ENCODE results near the gene COX6B2.

The COX6B2 gene

GRCh38 chr19:55369653-55370304 lies 15.3 kb upstream of the COX6B2 start:
- peak; percentile 90 for ATAC-seq
- TF ChIP-seq, protein P1, sequence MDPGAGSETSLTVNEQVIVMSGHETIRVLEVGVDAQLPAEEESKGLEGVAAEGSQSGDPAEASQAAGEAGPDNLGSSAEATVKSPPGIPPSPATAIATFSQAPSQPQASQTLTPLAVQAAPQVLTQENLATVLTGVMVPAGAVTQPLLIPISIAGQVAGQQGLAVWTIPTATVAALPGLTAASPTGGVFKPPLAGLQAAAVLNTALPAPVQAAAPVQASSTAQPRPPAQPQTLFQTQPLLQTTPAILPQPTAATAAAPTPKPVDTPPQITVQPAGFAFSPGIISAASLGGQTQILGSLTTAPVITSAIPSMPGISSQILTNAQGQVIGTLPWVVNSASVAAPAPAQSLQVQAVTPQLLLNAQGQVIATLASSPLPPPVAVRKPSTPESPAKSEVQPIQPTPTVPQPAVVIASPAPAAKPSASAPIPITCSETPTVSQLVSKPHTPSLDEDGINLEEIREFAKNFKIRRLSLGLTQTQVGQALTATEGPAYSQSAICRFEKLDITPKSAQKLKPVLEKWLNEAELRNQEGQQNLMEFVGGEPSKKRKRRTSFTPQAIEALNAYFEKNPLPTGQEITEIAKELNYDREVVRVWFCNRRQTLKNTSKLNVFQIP (CRISPR knock-in tag; IDR thresholded peaks at IDR 0.05; ENCODE audit: borderline replicate concordance, low read depth), result no peak
- no peak for TF ChIP-seq CSDC2 (CRISPR knock-in tag; IDR thresholded peaks at IDR 0.05)
- TF ChIP-seq ARNTL (CRISPR knock-in tag; IDR thresholded peaks at IDR 0.05; ENCODE audit: borderline replicate concordance, low read depth), result no peak
- no peak for TF ChIP-seq TOX (CRISPR knock-in tag; IDR thresholded peaks at IDR 0.05; ENCODE audit: borderline replicate concordance)
- TF ChIP-seq RARB (CRISPR knock-in tag; IDR thresholded peaks at IDR 0.05), result no peak
- TF ChIP-seq ZNF8 (CRISPR knock-in tag; IDR thresholded peaks at IDR 0.05), result no peak
- no peak for TF ChIP-seq SNAI2 (CRISPR knock-in tag; IDR thresholded peaks at IDR 0.05)
- no peak for TF ChIP-seq CSRNP3 (CRISPR knock-in tag; IDR thresholded peaks at IDR 0.05)
- no peak for TF ChIP-seq OSR1 (CRISPR knock-in tag; IDR thresholded peaks at IDR 0.05)
- no peak for TF ChIP-seq TCF4 (CRISPR knock-in tag; IDR thresholded peaks at IDR 0.05; ENCODE audit: borderline replicate concordance)
- no peak for TF ChIP-seq CREB5 (CRISPR knock-in tag; IDR thresholded peaks at IDR 0.05; ENCODE audit: low read depth)
- no peak for TF ChIP-seq TSHZ2 (CRISPR knock-in tag; IDR thresholded peaks at IDR 0.05)
- TF ChIP-seq ZFP3 (CRISPR knock-in tag; IDR thresholded peaks at IDR 0.05), result no peak
- TF ChIP-seq ISL1 (CRISPR knock-in tag; IDR thresholded peaks at IDR 0.05), result no peak
- no peak for TF ChIP-seq ZNF565 (CRISPR knock-in tag; conservative IDR thresholded peaks at IDR 0.05; ENCODE audit: low read depth)
- no peak for TF ChIP-seq ESRRG (CRISPR knock-in tag; IDR thresholded peaks at IDR 0.05)

DNA sequence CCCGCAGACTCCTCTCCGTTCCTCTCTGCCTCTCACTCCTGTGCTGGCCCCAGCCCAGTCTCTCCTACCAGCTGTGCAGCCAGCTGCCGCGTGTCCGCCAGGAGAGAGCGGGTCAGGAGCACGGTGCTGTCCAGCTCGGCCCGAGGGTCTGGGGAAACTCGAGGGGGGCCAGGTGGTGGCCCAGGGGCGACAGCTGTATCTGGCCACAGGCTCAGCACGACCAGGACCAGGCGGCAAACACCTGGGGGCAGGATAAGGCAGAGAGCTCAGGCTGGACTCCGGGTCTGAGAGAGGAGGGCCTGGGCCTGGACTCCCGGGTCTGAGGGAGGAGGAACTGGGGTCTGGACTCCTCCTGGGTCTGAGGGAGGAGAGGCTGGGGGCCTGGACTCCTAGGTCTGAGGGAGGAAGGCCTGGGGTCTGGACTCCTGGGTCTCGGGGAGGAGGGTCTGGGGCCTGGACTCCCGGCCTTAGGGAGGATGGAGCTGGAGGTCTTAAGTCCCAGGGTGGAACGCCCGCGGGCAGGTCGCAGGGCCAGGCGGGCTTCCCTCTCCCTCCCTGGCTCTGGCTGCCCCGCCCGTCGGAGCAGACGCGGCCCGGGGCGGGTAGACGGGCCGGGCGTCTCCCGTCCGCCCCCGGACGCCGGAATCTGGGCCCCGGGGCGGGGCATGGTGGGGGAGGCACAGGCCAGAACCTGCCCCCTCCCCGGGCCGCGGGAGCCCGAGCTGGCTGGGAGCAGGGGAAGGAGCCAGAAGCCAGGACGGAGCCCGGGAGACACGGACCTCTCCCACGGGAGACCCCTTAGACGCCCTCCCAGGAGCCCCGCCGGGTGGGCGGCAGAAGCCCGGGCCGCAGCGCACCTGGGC lies 14.4 kb upstream of the COX6B2 start:
- TF ChIP-seq OSR1 (CRISPR knock-in tag; IDR thresholded peaks at IDR 0.05) (no peak), TSHZ2 (CRISPR knock-in tag; IDR thresholded peaks at IDR 0.05) (no peak), TCF4 (CRISPR knock-in tag; IDR thresholded peaks at IDR 0.05; ENCODE audit: borderline replicate concordance) (no peak), ZFP3 (CRISPR knock-in tag; IDR thresholded peaks at IDR 0.05) (no peak), CSRNP3 (CRISPR knock-in tag; IDR thresholded peaks at IDR 0.05) (no peak), RARB (CRISPR knock-in tag; IDR thresholded peaks at IDR 0.05) (no peak), GLIS3 (CRISPR knock-in tag; IDR thresholded peaks at IDR 0.05) (no peak), PPARA (CRISPR knock-in tag; IDR thresholded peaks at IDR 0.05; ENCODE audit: borderline replicate concordance) (no peak), ZC3H10 (CRISPR knock-in tag; IDR thresholded peaks at IDR 0.05) (no peak), SNAI2 (CRISPR knock-in tag; IDR thresholded peaks at IDR 0.05) (no peak)
- ATAC-seq, result peak; percentile 32

Data from SK-N-SH treated with all-trans-retinoic acid at 6 μM for 48 hours (cell line).